Measurements from ENCODE around the gene HSD11B1. TPM values are rescaled to one million over a fixed set of nuclear protein-coding genes. Genes with fewer than 3 reads are reported as not detected.

The HSD11B1 gene
- total and polyA plus RNA-seq, 2 of the 4 experiments (the other 2 are of a cell fraction), result 0.41 to 0.72 TPM

DNA sequence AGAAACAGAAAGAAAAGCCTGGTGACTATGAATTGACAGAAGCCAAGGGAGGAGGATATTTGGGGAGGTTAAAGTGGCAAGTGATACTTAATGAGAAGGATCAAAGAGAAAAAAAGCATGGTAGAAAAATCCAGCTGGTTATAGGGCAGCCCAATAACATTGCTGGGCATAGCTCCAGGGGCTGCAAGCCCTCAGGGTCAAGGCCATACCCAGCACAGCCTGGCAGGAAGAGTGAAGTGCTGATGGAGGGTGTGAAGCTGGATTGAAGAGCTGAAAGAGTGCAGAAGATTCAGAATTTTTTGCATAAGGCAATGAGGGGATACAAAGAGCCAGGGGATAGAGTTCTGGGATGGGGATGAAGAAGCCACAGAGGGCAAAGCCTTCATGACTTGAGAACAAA is 8.0 kb upstream of the HSD11B1 start (continued):
- TF ChIP-seq, protein P1, sequence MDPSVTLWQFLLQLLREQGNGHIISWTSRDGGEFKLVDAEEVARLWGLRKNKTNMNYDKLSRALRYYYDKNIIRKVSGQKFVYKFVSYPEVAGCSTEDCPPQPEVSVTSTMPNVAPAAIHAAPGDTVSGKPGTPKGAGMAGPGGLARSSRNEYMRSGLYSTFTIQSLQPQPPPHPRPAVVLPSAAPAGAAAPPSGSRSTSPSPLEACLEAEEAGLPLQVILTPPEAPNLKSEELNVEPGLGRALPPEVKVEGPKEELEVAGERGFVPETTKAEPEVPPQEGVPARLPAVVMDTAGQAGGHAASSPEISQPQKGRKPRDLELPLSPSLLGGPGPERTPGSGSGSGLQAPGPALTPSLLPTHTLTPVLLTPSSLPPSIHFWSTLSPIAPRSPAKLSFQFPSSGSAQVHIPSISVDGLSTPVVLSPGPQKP (IDR thresholded peaks at IDR 0.05; ENCODE audit: borderline replicate concordance, low read depth, low read length), result no peak
- no peak for TF ChIP-seq MXI1 (IDR thresholded peaks at IDR 0.05; ENCODE audit: borderline replicate concordance, low read depth, low read length)

DNA sequence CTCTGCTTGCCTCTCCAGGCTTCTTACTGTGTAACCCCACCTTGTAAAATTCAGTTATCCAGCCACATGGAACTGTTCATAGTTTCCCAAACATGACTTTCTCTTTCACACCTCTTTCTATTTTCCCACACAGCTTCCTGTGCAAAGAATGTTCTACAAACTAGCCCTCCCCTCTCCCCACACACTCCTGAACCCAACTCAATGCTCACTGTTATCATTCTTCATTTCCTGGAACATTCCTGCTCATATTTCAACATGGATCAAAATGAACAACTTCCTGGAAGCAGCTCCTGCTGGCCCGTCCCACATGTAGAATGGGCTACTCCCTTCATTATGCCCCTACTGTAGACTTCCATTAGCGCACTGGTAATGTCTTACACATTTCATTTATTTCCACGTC is 7.5 kb upstream of the HSD11B1 start:
- POLR2A ChIA-PET (ENCODE audit: unreplicated experiment), result no interaction called here
- Histone ChIP-seq H3K9me3 (ENCODE audit: control insufficient read depth, insufficient read depth, low read length) (no peaks in the 10 kb centered on the region), H2AFZ (replicated peaks; ENCODE audit: low read length, poor library complexity) (no peak overlapping the region), H3K4me1 (ENCODE audit: control insufficient read depth, insufficient read depth, low read length) (peaks cover 2% of the 10 kb centered on the region; the same call in 1 of the 2 replicates), H3K9ac (ENCODE audit: low read depth, low read length) (no peak overlapping the region), H3K23ac (ENCODE audit: low read depth, low read length) (no peak overlapping the region), H3K18ac (ENCODE audit: low read depth, low read length) (no peak overlapping the region), H2BK120ac (ENCODE audit: low read depth, low read length) (no peak overlapping the region), H3K36me3 (ENCODE audit: control insufficient read depth, insufficient read depth, low read length) (no peaks in the 10 kb centered on the region), H3K4ac (ENCODE audit: low read depth, low read length) (no peak overlapping the region), H3K14ac (replicated peaks; ENCODE audit: low read depth, low read length) (no peak overlapping the region), H3K9me1 (ENCODE audit: insufficient read depth, low read length) (no peaks in the 10 kb centered on the region), H3K27ac (ENCODE audit: insufficient read depth, low read length) (no peak overlapping the region), H3K56ac (ENCODE audit: extremely low read depth, insufficient read depth, low read length) (no peak overlapping the region), H3K79me1 (ENCODE audit: low read depth in 1 of 2, low read length in 2 of 2) (no peaks in the 10 kb centered on the region), H2BK15ac (ENCODE audit: low read depth, low read length) (no peak overlapping the region), H4K8ac (ENCODE audit: low read depth in 2 of 2, low read length in 2 of 2) (no peak overlapping the region), H3K4me3 (ENCODE audit: insufficient read depth, low read depth, low read length) (no peak overlapping the region), H3K4me2 (ENCODE audit: low read depth, low read length) (no peak overlapping the region), H4K20me1 (ENCODE audit: insufficient read depth, low read length) (no peaks in the 10 kb centered on the region), H4K5ac (ENCODE audit: low read depth, low read length) (no peak overlapping the region), H2AK5ac (ENCODE audit: low read depth, low read length) (no peak overlapping the region), H4K91ac (ENCODE audit: insufficient read depth, low read depth, low read length) (no peak overlapping the region), H2BK20ac (ENCODE audit: low read depth, low read length) (no peak overlapping the region), H2BK5ac (ENCODE audit: low read depth, low read length, poor library complexity, severe bottlenecking) (no peak overlapping the region), H2AK9ac (replicated peaks; ENCODE audit: low read depth, low read length, poor library complexity) (no peak overlapping the region), H3K27me3 (ENCODE audit: control insufficient read depth, insufficient read depth, low read length) (peaks cover 3% of the 10 kb centered on the region)
- DNase-seq (no peak), ATAC-seq (ENCODE audit: low read depth) (no peak)
- CTCF ChIA-PET, result interaction anchor here (0.6 kb wide), 1 partner anchor 293 kb away, joined by 4 read pairs; no protein-coding TSS in a partner anchor
- no TSS peak for BruUV-seq (replicated peaks)
- in situ Hi-C loops (cut with MboI; ENCODE audit: low sequenced_read_pairs), result loop anchor here (5.0 kb wide), 1 partner anchor 120 kb away; no protein-coding TSS in a partner anchor
- intact Hi-C loops (cut with micrococcal nuclease), result no loop called here
- dilution Hi-C loops (cut with HindIII; ENCODE audit: low sequenced_read_pairs, unreplicated experiment), result no loop called here
- no CpG with 5 or more reads among the region's 3 CpGs for WGBS, 2 experiments (ENCODE audit: extremely low coverage in 2 of 2, insufficient read length in 1 of 2)
- no peak for TF ChIP-seq CHD1 (IDR thresholded peaks at IDR 0.05; ENCODE audit: low read depth, low read length)
- no peak for TF ChIP-seq RCOR1 (IDR thresholded peaks at IDR 0.05; ENCODE audit: insufficient replicate concordance, low read length)
- TF ChIP-seq SMC3 (IDR thresholded peaks at IDR 0.05; ENCODE audit: low read depth, low read length), result no peak
- TF ChIP-seq BHLHE40 (IDR thresholded peaks at IDR 0.05; ENCODE audit: low read depth, low read length), result no peak
- TF ChIP-seq, protein P2, sequence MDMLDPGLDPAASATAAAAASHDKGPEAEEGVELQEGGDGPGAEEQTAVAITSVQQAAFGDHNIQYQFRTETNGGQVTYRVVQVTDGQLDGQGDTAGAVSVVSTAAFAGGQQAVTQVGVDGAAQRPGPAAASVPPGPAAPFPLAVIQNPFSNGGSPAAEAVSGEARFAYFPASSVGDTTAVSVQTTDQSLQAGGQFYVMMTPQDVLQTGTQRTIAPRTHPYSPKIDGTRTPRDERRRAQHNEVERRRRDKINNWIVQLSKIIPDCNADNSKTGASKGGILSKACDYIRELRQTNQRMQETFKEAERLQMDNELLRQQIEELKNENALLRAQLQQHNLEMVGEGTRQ (IDR thresholded peaks at IDR 0.05; ENCODE audit: low read depth, low read length), result no peak
- TF ChIP-seq POLR2A (IDR thresholded peaks at IDR 0.05; ENCODE audit: low read depth, low read length), result no peak
- TF ChIP-seq MAZ (IDR thresholded peaks at IDR 0.05; ENCODE audit: borderline replicate concordance, low read depth, low read length), result no peak
- TF ChIP-seq NFE2L2 (IDR thresholded peaks at IDR 0.05; ENCODE audit: low read depth, low read length), result no peak
- TF ChIP-seq MAFK (IDR thresholded peaks at IDR 0.05; ENCODE audit: low read depth, low read length), result no peak
- no peak for TF ChIP-seq RAD21 (IDR thresholded peaks at IDR 0.05; ENCODE audit: low read length)
- TF ChIP-seq, protein P3, sequence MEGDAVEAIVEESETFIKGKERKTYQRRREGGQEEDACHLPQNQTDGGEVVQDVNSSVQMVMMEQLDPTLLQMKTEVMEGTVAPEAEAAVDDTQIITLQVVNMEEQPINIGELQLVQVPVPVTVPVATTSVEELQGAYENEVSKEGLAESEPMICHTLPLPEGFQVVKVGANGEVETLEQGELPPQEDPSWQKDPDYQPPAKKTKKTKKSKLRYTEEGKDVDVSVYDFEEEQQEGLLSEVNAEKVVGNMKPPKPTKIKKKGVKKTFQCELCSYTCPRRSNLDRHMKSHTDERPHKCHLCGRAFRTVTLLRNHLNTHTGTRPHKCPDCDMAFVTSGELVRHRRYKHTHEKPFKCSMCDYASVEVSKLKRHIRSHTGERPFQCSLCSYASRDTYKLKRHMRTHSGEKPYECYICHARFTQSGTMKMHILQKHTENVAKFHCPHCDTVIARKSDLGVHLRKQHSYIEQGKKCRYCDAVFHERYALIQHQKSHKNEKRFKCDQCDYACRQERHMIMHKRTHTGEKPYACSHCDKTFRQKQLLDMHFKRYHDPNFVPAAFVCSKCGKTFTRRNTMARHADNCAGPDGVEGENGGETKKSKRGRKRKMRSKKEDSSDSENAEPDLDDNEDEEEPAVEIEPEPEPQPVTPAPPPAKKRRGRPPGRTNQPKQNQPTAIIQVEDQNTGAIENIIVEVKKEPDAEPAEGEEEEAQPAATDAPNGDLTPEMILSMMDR (conservative IDR thresholded peaks at IDR 0.05; ENCODE audit: low read depth, low read length), result no peak
- TF ChIP-seq FOS (IDR thresholded peaks at IDR 0.05; ENCODE audit: low read depth, low read length), result no peak
- no peak for TF ChIP-seq CEBPB (IDR thresholded peaks at IDR 0.05; ENCODE audit: low read depth, low read length)

All from IMR-90 (cell line).